Measurements from ENCODE around the gene WASHC3. TPM values are rescaled to one million over a fixed set of nuclear protein-coding genes. Genes with fewer than 3 reads are reported as not detected.
"Not testable (repeated sequence)": the region's sequence is repeated elsewhere in the genome, so short reads cannot be mapped to it uniquely, and the experiment has no call there.

WASHC3 gene
- total and polyA plus RNA-seq, 8 donors = 48.7 to 222 (median 55.3) TPM; not detected in 1

- TF ChIP-seq EP300 (IDR thresholded peaks at IDR 0.05) = no peak
- no peak for TF ChIP-seq CTCF (IDR thresholded peaks at IDR 0.05)
- TF ChIP-seq POLR2A (IDR thresholded peaks at IDR 0.05) = no peak
- TF ChIP-seq POLR2AphosphoS5 (IDR thresholded peaks at IDR 0.05) = no peak
- H3K27ac ChIP-seq = no peak overlapping the region
- WGBS, 5 donors = 28 to 30% (median 29%) methylated on average over 2 of the region's 2 CpGs
- peaks cover 6 to 28% (median 19%) of the 10 kb centered on the region in 4 donors for H3K36me3 ChIP-seq
- H3K27me3 ChIP-seq = no peaks in the 10 kb centered on the region
- H3K9me3 ChIP-seq = no peaks in the 10 kb centered on the region
- DNase-seq = no peak
- intact Hi-C loops (cut with DNase I; ENCODE audit: low total_unique reads) = no loop called here
- H3K4me1 ChIP-seq = peaks cover 0 to 33% (median 20%) of the 10 kb centered on the region in 4 donors
- H3K4me3 ChIP-seq = no peak overlapping the region
Observed at GRCh38 chr12:102024765-102025164, 37.0 kb downstream of the WASHC3 start.

- intact Hi-C loops (cut with DNase I; ENCODE audit: low total_unique reads) = no loop called here
- TF ChIP-seq CTCF (IDR thresholded peaks at IDR 0.05) = no peak
- no peak for TF ChIP-seq EP300 (IDR thresholded peaks at IDR 0.05)
- TF ChIP-seq POLR2AphosphoS5 (IDR thresholded peaks at IDR 0.05) = no peak
- no peak for TF ChIP-seq POLR2A (IDR thresholded peaks at IDR 0.05)
- Histone ChIP-seq H3K4me3 (no peak overlapping the region), H3K36me3 (peaks cover 6 to 39% (median 24%) of the 10 kb centered on the region in 4 donors), H3K9me3 (no peaks in the 10 kb centered on the region), H3K27me3 (no peaks in the 10 kb centered on the region), H3K4me1 (peaks cover 0 to 28% (median 16%) of the 10 kb centered on the region in 4 donors), H3K27ac (peak overlapping the region in 2 of 5 donors; percentile 10 to 51)
- DNase-seq = no peak
- WGBS, 5 donors = 71 to 88% (median 84%) methylated on average over 3 of the region's 3 CpGs
Observed at GRCh38 chr12:102023343-102023930, 38.4 kb downstream of the WASHC3 start.

- H3K36me3 ChIP-seq = peaks cover 6 to 49% (median 33%) of the 10 kb centered on the region in 4 donors
- WGBS, 5 donors = 85 to 100% (median 95%) methylated on average over 1 of the region's 1 CpG
- no peaks in the 10 kb centered on the region for H3K9me3 ChIP-seq
- DNase-seq = no peak
- no peak overlapping the region for H3K27ac ChIP-seq
- TF ChIP-seq CTCF (IDR thresholded peaks at IDR 0.05) = no peak
- TF ChIP-seq EP300 (IDR thresholded peaks at IDR 0.05) = no peak
- H3K4me3 ChIP-seq = no peak overlapping the region
- intact Hi-C loops (cut with DNase I; ENCODE audit: low total_unique reads) = no loop called here
- H3K4me1 ChIP-seq = peaks cover 0 to 27% (median 15%) of the 10 kb centered on the region in 4 donors
- H3K27me3 ChIP-seq = no peaks in the 10 kb centered on the region
Observed at GRCh38 chr12:102022286-102022685, 39.5 kb downstream of the WASHC3 start.

- H3K4me1 ChIP-seq = peaks cover 0 to 27% (median 15%) of the 10 kb centered on the region in 4 donors
- H3K4me3 ChIP-seq = no peak overlapping the region
- intact Hi-C loops (cut with DNase I; ENCODE audit: low total_unique reads) = no loop called here
- TF ChIP-seq POLR2AphosphoS5 (IDR thresholded peaks at IDR 0.05) = no peak
- TF ChIP-seq EP300 (IDR thresholded peaks at IDR 0.05) = no peak
- TF ChIP-seq POLR2A (IDR thresholded peaks at IDR 0.05) = no peak
- no peak for TF ChIP-seq CTCF (IDR thresholded peaks at IDR 0.05)
- WGBS, 5 donors = 39 to 79% (median 74%) methylated on average over 2 of the region's 2 CpGs
- DNase-seq = no peak
- peaks cover 6 to 55% (median 39%) of the 10 kb centered on the region in 4 donors for H3K36me3 ChIP-seq
- H3K9me3 ChIP-seq = no peaks in the 10 kb centered on the region
- H3K27ac ChIP-seq = no peak overlapping the region
- H3K27me3 ChIP-seq = no peaks in the 10 kb centered on the region
Observed at GRCh38 chr12:102021540-102022246, 40.1 kb downstream of the WASHC3 start.

- H3K4me3 ChIP-seq; H3K9me3 ChIP-seq; DNase-seq; H3K27me3 ChIP-seq; intact Hi-C loops (cut with DNase I; ENCODE audit: low total_unique reads); H3K27ac ChIP-seq: not testable (repeated sequence)
- peaks cover 4 to 59% (median 43%) of the 10 kb centered on the region in 4 donors for H3K36me3 ChIP-seq
- WGBS, 5 donors = 94 to 99% (median 97%) methylated on average over 5 of the region's 5 CpGs
- peaks cover 0 to 18% (median 7%) of the 10 kb centered on the region in 4 donors for H3K4me1 ChIP-seq
Observed at GRCh38 chr12:102018607-102019006, 43.2 kb downstream of the WASHC3 start.

All from stomach (tissue), 9 donors.